ENCODE data around the gene RNF207. TPM values are rescaled to one million over a fixed set of nuclear protein-coding genes. Genes with fewer than 3 reads are reported as not detected.

Gene RNF207
- total RNA-seq, 1 experiment from 2014 or later = 6.4 TPM

DNA sequence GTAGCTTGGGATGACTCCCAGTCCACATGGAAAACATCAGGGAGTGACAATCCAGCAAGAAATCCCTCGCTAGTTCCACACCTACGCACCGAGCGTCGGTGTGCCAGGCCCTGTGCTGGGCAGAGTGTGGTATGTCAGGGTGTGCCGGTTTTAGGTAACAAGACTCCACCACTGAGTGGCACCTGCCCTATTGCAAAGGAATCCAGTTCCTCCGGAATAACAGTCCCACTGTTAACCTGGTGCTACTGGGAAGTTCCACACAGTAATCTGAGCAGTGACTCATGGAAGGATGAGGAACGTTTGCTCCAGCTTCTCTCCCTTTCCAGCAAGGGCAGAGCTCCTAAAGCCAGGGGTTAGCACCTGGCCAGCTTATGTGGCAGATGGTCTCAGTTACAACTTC lies 14.3 kb downstream of the RNF207 start:
- H3K4me3 ChIP-seq (ENCODE audit: low read depth, low read length, poor library complexity, severe bottlenecking) = no peak overlapping the region
- TF ChIP-seq EZH2 (IDR thresholded peaks at IDR 0.05; ENCODE audit: borderline replicate concordance, low read depth, low read length, poor library complexity, severe bottlenecking) (no peak), CTCF (conservative IDR thresholded peaks at IDR 0.05; ENCODE audit: low read depth, low read length) (no peak)
- DNase-seq (ENCODE audit: low spot score) = no peak
- intact Hi-C loops (cut with micrococcal nuclease; ENCODE audit: unreplicated experiment) = no loop called here
- CTCF ChIA-PET = no interaction called here
- no peaks in the 10 kb centered on the region for H3K4me1 ChIP-seq (ENCODE audit: insufficient read depth, low read length, poor library complexity, severe bottlenecking)
- no peaks in the 10 kb centered on the region for H3K9me3 ChIP-seq (ENCODE audit: low read depth, low read length, poor library complexity, severe bottlenecking)
- no peaks in the 10 kb centered on the region for H3K27me3 ChIP-seq (replicated peaks; ENCODE audit: insufficient read depth, low read depth, low read length, poor library complexity)
- no TSS peak for BruUV-seq (replicated peaks)
- H3K27ac ChIP-seq (ENCODE audit: low read depth, low read length, poor library complexity, severe bottlenecking) = no peak overlapping the region
- POLR2A ChIA-PET (ENCODE audit: low non-redundant PET) = no interaction called here
- peaks cover 36% of the 10 kb centered on the region for H3K36me3 ChIP-seq (ENCODE audit: insufficient read depth, low read length, poor library complexity, severe bottlenecking)

DNA sequence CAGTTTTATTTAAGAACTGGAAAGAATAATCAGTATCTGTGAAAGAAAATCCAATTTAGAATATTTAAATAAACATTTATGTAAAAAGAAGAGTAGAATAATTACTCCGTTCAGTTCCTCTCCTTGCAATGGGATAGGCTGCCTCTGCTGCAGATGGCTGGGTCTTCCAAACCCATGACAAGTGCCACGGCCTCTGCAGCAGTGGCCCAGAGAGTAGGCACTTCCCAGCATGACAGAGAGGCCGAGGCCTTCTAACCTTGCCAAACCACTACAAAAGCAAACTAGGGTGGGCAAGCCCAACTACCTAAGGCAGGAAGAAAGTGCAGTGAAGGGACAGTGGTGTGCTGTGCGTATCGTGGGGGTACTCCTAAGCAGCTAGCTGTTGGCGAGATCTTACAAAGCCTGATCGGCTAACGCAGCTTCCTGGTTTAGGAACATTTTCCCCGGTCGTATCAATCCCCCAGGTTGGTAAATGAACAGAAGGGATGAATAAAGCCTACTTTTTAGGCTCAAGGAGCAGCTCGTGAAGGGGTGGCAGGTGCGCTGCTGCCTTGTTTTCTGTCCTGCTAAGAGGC lies 15.4 kb downstream of the RNF207 start:
- CTCF ChIA-PET = no interaction called here
- H3K27me3 ChIP-seq (replicated peaks; ENCODE audit: insufficient read depth, low read depth, low read length, poor library complexity) = no peaks in the 10 kb centered on the region
- intact Hi-C loops (cut with micrococcal nuclease; ENCODE audit: unreplicated experiment) = no loop called here
- POLR2A ChIA-PET (ENCODE audit: low non-redundant PET) = no interaction called here
- DNase-seq (ENCODE audit: low spot score) = no peak
- H3K4me1 ChIP-seq (ENCODE audit: insufficient read depth, low read length, poor library complexity, severe bottlenecking) = no peaks in the 10 kb centered on the region
- H3K36me3 ChIP-seq (ENCODE audit: insufficient read depth, low read length, poor library complexity, severe bottlenecking) = peaks cover 42% of the 10 kb centered on the region
- no peaks in the 10 kb centered on the region for H3K9me3 ChIP-seq (ENCODE audit: low read depth, low read length, poor library complexity, severe bottlenecking)
- H3K4me3 ChIP-seq (ENCODE audit: low read depth, low read length, poor library complexity, severe bottlenecking) = no peak overlapping the region
- TF ChIP-seq CTCF (conservative IDR thresholded peaks at IDR 0.05; ENCODE audit: low read depth, low read length) = no peak
- TF ChIP-seq EZH2 (IDR thresholded peaks at IDR 0.05; ENCODE audit: borderline replicate concordance, low read depth, low read length, poor library complexity, severe bottlenecking) = no peak
- no peak overlapping the region for H3K27ac ChIP-seq (ENCODE audit: low read depth, low read length, poor library complexity, severe bottlenecking)
- BruUV-seq (replicated peaks) = no TSS peak

DNA sequence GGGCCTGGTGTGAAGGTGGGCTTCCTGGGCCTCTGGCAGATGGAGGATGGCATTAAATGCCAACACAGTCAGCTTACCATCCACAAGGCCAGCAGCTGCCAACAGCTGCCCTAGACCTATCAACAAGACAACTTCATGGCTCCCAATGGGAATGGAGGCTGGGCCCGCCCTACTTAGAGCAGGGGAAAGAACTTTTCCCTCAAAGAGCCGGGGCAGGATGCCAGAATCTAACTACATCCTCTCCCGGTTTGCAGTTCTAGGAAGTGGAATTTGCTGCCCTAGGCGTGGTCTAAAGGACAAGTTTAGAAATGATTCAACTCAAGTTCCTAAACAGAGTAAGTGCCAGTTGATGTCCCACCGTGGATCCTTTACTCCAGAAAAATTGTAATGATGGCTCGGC lies 16.7 kb downstream of the RNF207 start:
- no peak for DNase-seq (ENCODE audit: low spot score)
- Histone ChIP-seq H3K4me1 (ENCODE audit: insufficient read depth, low read length, poor library complexity, severe bottlenecking) (no peaks in the 10 kb centered on the region), H3K9me3 (ENCODE audit: low read depth, low read length, poor library complexity, severe bottlenecking) (no peaks in the 10 kb centered on the region), H3K36me3 (ENCODE audit: insufficient read depth, low read length, poor library complexity, severe bottlenecking) (peaks cover 52% of the 10 kb centered on the region), H3K27ac (ENCODE audit: low read depth, low read length, poor library complexity, severe bottlenecking) (no peak overlapping the region), H3K27me3 (replicated peaks; ENCODE audit: insufficient read depth, low read depth, low read length, poor library complexity) (no peaks in the 10 kb centered on the region), H3K4me3 (ENCODE audit: low read depth, low read length, poor library complexity, severe bottlenecking) (no peak overlapping the region)
- POLR2A ChIA-PET (ENCODE audit: low non-redundant PET) = no interaction called here
- TF ChIP-seq CTCF (conservative IDR thresholded peaks at IDR 0.05; ENCODE audit: low read depth, low read length) = no peak
- TF ChIP-seq EZH2 (IDR thresholded peaks at IDR 0.05; ENCODE audit: borderline replicate concordance, low read depth, low read length, poor library complexity, severe bottlenecking) = no peak
- intact Hi-C loops (cut with micrococcal nuclease; ENCODE audit: unreplicated experiment) = no loop called here
- CTCF ChIA-PET = no interaction called here
- no TSS peak for BruUV-seq (replicated peaks)
